C4-2B (cell line): ENCODE data around the gene NUBPL.

Source experiments
- H3K27ac ChIP-seq: fragments of 450-650 bp; 2 replicates; pipeline ENCODE4 v1.5.1; 2017
- ZFX ChIP-seq: fragments of 450-650 bp; IDR thresholded peaks from 2 replicates; pipeline ENCODE4 v1.6.1; 2017
- TF ChIP-seq, protein P1 (sequence below): fragments of 450-650 bp; conservative IDR thresholded peaks from 2 replicates; pipeline ENCODE4 v1.5.1; 2017; ENCODE audit warnings: mild to moderate bottlenecking

The NUBPL gene

DNA sequence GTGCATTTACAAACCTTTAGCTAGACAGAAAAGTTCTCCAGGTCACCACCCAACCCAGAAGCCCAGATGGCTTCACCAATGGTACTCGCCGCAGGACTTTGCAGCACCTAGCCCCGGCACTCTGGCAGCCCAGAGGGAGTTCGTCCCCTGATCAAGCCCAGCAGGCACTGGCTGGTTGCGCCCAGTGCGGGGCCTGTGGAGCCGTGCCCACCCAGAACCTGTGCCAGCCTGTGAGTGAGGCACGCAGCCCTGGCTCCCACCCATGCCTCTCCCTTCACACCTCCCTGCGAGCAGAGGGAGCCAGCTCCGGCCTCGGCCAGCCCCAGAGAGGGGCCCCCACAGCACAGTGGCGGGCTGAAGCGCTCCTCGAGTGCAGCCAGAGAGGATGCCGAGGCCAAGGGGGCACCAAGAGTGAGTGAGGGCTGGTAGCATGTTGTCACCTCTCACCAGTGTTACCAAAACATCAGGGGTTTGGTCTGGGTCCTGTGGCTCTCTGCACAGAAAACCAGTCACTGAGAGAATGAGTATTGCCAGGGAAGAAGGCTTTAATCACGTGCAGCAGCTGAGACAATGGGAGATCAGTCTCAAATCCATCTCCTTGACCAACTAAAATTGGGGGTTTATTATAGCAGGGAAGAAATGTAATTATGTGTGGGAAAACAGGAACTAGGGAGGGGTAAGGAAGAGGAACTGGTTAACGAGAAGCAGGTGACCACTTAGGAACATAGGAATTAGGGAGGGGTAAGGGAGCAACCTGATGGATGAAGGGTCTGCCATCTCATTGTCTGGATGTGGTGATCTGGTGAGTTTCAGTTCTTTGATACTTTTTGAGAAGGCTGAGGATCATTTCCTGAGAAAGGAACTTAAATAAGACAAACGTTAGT is 151.3 kb downstream of the NUBPL start:
- H3K27ac ChIP-seq = no peak overlapping the region
- TF ChIP-seq, protein P1, sequence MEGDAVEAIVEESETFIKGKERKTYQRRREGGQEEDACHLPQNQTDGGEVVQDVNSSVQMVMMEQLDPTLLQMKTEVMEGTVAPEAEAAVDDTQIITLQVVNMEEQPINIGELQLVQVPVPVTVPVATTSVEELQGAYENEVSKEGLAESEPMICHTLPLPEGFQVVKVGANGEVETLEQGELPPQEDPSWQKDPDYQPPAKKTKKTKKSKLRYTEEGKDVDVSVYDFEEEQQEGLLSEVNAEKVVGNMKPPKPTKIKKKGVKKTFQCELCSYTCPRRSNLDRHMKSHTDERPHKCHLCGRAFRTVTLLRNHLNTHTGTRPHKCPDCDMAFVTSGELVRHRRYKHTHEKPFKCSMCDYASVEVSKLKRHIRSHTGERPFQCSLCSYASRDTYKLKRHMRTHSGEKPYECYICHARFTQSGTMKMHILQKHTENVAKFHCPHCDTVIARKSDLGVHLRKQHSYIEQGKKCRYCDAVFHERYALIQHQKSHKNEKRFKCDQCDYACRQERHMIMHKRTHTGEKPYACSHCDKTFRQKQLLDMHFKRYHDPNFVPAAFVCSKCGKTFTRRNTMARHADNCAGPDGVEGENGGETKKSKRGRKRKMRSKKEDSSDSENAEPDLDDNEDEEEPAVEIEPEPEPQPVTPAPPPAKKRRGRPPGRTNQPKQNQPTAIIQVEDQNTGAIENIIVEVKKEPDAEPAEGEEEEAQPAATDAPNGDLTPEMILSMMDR = no peak
- no peak for TF ChIP-seq ZFX

DNA sequence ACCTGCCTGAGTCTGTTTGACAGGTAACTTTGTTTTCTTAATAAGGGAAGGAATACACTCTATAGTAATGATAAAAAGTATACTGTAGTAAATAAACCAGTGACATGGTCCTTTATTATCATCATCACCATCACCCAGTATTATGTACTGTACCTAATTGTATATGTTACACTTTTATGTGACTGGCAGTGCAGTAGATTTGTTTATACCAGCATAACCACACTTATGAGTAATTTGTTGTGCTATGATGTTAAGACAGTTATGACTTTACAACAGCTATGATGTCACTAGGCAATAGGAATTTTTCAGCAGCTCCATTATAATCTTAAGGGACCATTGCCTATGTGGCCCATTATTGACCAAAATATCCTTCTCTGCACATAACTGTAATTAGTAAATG is 155.0 kb downstream of the NUBPL start:
- TF ChIP-seq, protein P1 = no peak
- TF ChIP-seq ZFX = no peak
- no peak overlapping the region for H3K27ac ChIP-seq

DNA sequence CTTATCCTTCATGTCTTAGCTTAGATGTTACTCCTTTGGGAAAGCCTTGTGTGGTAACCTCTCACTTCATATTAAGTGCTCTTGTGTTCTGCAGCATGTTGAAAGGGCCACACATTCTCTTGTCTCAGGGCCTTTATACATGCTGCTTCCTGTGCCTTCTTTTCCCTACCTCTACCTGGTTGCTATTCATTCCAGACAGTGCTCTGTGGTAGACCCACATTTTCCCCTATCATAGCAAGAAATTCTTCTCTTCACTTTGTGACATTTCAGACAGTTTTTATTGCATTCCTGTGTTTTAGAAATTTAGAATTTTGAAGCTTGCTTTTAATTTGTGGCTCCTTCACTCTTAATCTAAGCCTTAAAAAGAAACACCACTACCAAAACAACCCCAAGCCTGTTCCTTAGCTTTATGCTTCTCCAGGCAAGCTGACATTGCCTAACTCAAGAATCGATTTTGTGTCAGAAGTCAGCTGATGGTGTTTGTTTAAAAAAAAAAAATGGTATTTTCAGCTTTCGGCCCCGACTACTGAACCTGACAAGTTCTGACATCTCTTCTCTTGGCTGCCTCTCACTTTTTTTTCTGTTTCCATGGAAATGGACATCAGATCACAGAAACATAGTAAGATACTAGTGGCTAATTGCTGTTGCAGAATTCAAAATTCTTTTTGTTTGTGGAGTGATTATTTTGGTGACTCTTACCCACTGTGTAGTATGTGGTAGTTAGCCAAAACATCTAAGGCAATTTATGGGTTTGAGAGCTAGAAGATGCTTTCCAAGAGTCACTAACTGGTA is 156.3 kb downstream of the NUBPL start:
- H3K27ac ChIP-seq = no peak overlapping the region
- no peak for TF ChIP-seq ZFX
- TF ChIP-seq, protein P1 = no peak

DNA sequence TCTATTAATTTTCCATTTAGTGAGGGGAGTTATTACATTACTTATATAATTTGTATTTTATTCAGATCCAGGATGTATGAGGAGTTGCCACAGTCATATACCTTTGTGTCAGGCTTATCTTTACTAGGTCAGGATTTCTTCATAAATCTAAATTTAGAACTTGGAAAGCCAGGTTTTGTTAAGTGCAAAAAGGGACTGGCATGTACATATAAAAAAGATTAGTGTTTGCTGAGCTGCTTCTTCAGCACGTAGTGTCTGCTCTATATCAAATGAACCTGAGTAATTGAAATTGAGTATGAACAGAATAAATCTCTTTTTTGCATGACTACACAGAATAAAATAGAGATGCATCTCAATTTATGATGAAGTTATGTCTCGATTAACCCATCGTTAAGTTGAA is 157.4 kb downstream of the NUBPL start:
- H3K27ac ChIP-seq = no peak overlapping the region
- TF ChIP-seq, protein P1 = no peak
- TF ChIP-seq ZFX = no peak

DNA sequence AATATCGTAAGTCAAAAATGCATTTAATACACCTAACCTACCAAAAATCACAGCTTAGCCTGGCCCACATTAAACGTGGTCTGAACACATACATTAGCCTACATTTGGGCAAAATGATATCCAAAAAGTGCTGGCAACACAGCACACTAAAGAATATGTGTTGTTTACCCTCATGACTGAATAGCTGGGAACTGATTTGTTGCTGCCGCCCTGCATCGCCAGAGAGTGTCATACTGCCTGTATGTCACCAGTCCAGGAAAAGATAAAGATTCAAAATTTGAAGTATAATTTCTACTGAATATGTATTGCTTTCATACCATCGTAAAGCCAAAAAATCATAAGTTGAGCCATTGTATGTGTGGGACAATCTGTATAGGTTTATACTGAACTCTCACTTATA is 157.8 kb downstream of the NUBPL start:
- H3K27ac ChIP-seq = no peak overlapping the region
- no peak for TF ChIP-seq ZFX
- TF ChIP-seq, protein P1 = no peak

DNA sequence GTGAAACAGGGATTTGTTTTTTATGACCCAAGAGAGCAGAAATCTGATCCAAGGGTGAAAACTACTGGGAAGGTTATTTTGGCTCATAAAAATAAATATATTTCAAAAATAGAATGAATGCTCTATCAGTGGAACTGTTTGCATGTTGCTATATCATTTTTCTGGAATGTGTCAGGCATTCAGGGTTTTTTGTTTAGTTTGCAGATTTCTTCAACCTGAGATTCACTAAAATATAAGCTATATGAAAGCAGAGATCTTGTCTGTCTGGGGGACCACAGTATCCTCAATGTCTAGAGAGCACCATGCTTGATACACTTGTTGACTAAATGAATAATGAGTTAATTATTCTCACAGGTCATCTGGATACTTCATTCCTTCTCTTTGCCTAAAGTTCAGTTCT is 165.1 kb downstream of the NUBPL start:
- no peak for TF ChIP-seq ZFX
- TF ChIP-seq, protein P1 = no peak
- H3K27ac ChIP-seq = no peak overlapping the region

DNA sequence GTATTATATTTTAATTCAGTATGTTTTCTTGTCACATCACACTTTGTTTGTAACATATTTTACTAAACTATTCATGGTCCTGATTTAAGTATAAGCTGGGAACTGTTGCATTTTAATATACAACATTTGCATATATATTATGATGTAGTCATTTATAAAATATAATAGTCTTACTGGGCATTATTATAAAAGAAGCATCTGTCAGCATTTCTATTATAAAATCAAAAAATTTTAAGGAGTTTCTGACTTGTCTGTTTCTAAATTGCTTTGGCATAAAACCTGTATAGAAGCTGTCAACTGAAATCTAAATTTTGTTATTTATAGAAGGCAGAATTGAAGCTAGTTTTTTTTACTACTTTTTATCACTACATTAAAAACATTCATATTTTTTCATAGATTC is 166.6 kb downstream of the NUBPL start:
- TF ChIP-seq ZFX = no peak
- TF ChIP-seq, protein P1 = no peak
- no peak overlapping the region for H3K27ac ChIP-seq
